Memory B cell (primary cell): Measurements from ENCODE around the gene FNBP1L.
A peak's percentile ranks its signal among the peaks of the same experiment; 100 is the strongest.

Experiments used
- ATAC-seq: fragments of 150-1000 bp; cut with Tn5 transposase; 2 replicates; pipeline ENCODE4 v1.10.0; 2021; ENCODE audit warnings: low read depth, mild to moderate bottlenecking, moderate library complexity
- DNase-seq, 2 donors: peaks; one replicate each; pipeline ENCODE4 v3.0.0; 2022; ENCODE audit warnings: low spot score in 2 of 2
- H3K27ac Mint-ChIP-seq: one replicate; pipeline ENCODE4 v1.8.0; 2022; ENCODE audit warnings: mild to moderate bottlenecking, moderate library complexity, mixed read lengths
- H3K27me3 Mint-ChIP-seq: one replicate; pipeline ENCODE4 v1.8.0; 2022; ENCODE audit warnings: mixed read lengths
- H3K36me3 Mint-ChIP-seq: one replicate; pipeline ENCODE4 v1.8.0; 2022; ENCODE audit warnings: mild to moderate bottlenecking, mixed read lengths
- H3K4me1 Mint-ChIP-seq: one replicate; pipeline ENCODE4 v1.8.0; 2022; ENCODE audit warnings: mixed read lengths
- H3K4me3 Mint-ChIP-seq: one replicate; pipeline ENCODE4 v1.8.0; 2022; ENCODE audit warnings: mild to moderate bottlenecking, moderate library complexity, mixed read lengths
- H3K9me3 Mint-ChIP-seq: one replicate; pipeline ENCODE4 v1.8.0; 2022; ENCODE audit warnings: mixed read lengths

Gene FNBP1L

DNA sequence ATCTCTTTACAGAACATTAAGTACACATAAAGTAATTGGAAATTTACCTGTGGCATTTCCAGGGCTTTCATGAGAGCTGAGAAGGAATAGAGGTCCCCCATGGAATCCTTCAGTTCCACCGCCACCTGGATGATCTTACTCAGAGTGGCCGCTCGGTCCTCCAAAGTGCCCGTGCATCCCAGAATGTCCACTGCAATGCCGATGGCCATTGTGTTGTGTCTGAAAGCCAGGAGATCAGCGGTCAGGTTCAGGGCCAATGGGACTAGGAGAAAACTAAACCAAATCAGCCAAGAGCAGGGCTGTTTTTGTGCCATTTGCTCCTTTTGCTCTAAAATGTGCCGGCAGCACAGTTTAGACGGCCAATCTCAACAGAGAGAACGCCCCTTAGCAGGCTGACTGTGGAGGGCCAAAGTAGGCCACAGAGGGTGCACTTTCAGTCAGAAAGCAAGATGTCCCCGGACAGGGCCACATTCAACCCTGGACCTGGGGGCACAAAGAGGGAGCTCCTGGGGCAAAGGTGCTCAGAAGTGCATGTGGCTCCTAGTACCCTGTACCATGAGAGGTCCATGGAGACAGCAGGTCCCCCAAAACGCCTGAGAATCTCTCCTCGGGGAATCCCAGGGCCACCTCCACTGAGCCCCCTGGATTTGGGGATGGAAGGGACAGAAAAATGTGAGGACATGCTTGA lies 123.8 kb downstream of the FNBP1L start:
- Mint-ChIP-seq H3K27me3 (no peaks in the 10 kb centered on the region), H3K9me3 (no peaks in the 10 kb centered on the region), H3K27ac (no peak overlapping the region), H3K4me1 (no peaks in the 10 kb centered on the region), H3K36me3 (peaks cover 27% of the 10 kb centered on the region), H3K4me3 (no peak overlapping the region)
- DNase-seq, result no peak
- ATAC-seq, result no peak

DNA sequence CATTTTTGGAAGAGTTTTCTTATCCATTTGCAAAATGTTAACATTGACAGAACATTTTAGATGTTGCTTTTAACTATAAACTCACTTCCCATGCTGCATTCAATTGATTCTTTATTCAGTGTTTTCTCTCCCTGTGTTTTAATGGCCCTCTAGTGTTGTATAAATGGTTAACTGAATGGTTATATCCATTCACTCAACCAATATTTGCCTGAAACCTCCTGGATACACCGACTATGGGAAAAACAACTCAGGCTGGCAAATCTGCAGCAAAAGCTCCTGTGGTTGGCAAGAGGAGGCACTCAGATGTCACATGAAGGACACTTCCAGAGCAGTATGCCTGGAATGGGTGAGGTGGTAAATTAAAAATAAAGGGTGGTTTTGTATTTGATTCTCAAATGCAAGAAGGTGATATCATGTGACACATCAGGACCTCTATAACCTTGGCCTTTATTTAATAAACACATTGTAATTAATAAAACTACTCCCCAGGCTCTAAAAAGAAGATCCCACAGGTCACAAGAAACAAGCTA lies 126.1 kb downstream of the FNBP1L start:
- ATAC-seq, result no peak
- no peak for DNase-seq
- Mint-ChIP-seq H3K36me3 (peaks cover 17% of the 10 kb centered on the region), H3K9me3 (no peaks in the 10 kb centered on the region), H3K27ac (peak overlapping the region; percentile 25), H3K4me3 (no peak overlapping the region), H3K27me3 (no peaks in the 10 kb centered on the region), H3K4me1 (no peaks in the 10 kb centered on the region)

DNA sequence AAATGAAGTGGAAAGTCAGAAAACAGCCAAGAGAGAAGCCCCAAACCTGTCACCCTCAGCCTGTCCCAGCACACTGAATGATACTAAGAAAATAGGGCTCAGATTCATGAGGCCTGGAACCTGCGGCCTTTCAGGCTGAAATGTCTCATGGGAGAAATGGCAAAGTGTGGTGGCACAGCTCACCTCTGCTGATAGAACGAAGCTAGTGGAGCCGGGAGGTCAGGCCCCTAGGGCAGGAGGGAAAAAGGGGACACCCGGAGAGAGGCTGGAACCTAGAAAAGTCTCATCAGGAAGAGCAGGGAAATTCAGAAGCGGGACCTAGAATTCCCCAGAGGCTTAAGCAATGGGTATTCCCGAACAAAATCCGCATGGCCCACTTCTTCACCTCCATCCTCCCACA lies 126.6 kb downstream of the FNBP1L start:
- Mint-ChIP-seq H3K4me1 (no peaks in the 10 kb centered on the region), H3K4me3 (no peak overlapping the region), H3K27ac (peak overlapping the region; percentile 25), H3K27me3 (no peaks in the 10 kb centered on the region), H3K36me3 (peaks cover 16% of the 10 kb centered on the region), H3K9me3 (no peaks in the 10 kb centered on the region)
- no peak for ATAC-seq
- DNase-seq, result no peak

DNA sequence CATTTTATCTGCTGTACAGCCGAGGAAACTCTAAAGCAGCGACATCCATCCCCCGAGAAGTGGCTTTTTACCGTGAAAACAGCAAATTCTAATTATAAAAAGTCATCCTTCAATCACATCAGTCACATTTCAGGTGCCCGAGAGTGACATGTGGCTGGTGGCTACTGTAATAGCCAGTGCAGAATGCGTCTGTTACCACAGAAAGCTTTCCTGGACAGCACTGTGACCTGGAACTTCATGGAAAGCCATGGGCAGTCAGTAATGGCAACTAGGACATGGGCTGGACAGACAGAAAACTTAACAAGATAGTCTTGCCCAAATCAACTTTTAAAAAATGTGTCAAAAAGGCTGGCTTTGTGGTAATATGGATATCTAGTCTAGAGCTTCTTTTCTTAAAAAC lies 127.1 kb downstream of the FNBP1L start:
- Mint-ChIP-seq H3K36me3 (peaks cover 16% of the 10 kb centered on the region), H3K9me3 (no peaks in the 10 kb centered on the region), H3K27ac (no peak overlapping the region), H3K4me1 (no peaks in the 10 kb centered on the region), H3K4me3 (no peak overlapping the region), H3K27me3 (no peaks in the 10 kb centered on the region)
- DNase-seq, result no peak
- ATAC-seq, result no peak

DNA sequence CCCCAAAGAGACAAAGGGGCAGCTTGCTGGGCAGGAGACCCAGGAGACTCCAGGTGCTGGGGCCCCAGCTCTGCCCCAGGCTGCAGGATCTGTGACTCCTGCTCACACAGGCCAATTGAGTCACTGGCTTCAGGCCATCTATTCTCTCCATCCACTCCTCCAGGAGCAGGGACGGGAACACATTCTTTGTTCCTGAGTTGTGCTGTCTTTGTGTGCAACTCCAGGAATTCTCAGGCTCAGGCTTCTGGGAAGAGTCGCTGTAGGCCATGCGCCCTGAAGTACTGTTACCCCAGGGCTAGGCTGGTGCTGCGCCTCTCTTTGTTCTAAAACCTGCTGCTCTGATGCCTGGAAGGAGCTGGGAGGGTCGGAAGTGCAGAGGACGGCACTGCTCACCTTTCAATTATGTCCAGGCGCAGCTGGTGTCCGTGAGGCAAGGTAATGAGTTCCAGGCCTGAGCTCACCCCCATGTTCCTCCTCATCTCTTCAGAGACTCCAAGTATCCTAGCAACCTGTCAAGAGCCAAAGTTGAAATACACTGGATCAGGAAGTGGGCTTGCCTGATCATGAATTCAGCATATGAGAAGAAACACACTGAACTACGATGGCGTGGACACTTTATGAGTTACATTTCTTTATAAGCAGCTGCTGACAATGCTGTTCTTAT lies 127.8 kb downstream of the FNBP1L start:
- H3K4me1 Mint-ChIP-seq, result no peaks in the 10 kb centered on the region
- H3K9me3 Mint-ChIP-seq, result no peaks in the 10 kb centered on the region
- ATAC-seq (no peak), DNase-seq (no peak)
- no peaks in the 10 kb centered on the region for H3K27me3 Mint-ChIP-seq
- no peak overlapping the region for H3K4me3 Mint-ChIP-seq
- H3K27ac Mint-ChIP-seq, result no peak overlapping the region
- H3K36me3 Mint-ChIP-seq, result peaks cover 16% of the 10 kb centered on the region

DNA sequence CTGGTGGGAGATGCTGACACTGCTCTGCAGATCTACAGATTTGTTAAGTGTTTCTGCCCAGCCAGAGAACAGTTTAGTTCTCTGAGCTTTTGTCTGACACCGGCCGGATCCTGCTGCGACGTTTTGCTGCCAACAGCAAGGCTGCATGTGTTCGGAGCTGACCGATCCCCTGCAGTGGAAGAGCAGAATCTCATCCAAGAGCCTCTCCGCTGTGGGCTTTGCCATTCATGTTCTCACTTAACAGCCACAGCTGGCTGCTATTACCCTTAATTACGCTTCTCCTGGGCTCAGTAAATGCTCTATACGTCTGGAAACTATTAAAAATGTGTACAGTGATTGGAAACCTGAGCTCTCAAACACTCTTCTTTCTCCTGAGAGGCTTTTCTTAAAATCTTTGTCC lies 128.4 kb downstream of the FNBP1L start:
- no peak for DNase-seq
- peaks cover 16% of the 10 kb centered on the region for H3K36me3 Mint-ChIP-seq

DNA sequence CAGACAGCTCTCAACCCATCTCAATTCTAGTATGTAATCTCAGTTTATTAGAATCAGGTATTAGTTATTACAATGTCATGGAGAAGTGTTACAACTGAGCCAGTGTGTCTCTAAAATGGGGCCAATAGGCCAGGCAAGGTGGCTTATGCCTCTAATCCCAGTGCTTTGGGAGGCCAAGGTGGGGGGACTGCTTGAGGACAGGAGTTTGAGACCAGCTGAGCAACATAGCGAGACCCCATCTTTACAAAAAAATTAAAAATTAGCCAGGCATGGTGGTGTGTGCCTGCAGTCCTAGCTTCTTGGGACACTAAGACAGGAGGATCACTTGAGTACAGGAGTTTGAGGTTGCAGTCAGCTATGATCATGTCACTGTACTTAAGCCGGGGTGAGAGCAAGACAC lies 128.8 kb downstream of the FNBP1L start:
- ATAC-seq, result no peak
- no peaks in the 10 kb centered on the region for H3K9me3 Mint-ChIP-seq
- H3K27me3 Mint-ChIP-seq, result no peaks in the 10 kb centered on the region
- peaks cover 16% of the 10 kb centered on the region for H3K36me3 Mint-ChIP-seq
- H3K27ac Mint-ChIP-seq, result peak overlapping the region; percentile 12
- no peak overlapping the region for H3K4me3 Mint-ChIP-seq
- DNase-seq, result no peak
- H3K4me1 Mint-ChIP-seq, result no peaks in the 10 kb centered on the region

More for the DNA sequence above, 128.4 kb downstream of the FNBP1L start:
- H3K4me1 Mint-ChIP-seq, result no peaks in the 10 kb centered on the region
- peak overlapping the region; percentile 12 for H3K27ac Mint-ChIP-seq
- ATAC-seq, result no peak
- H3K4me3 Mint-ChIP-seq, result no peak overlapping the region
- H3K9me3 Mint-ChIP-seq, result no peaks in the 10 kb centered on the region
- no peaks in the 10 kb centered on the region for H3K27me3 Mint-ChIP-seq

DNA sequence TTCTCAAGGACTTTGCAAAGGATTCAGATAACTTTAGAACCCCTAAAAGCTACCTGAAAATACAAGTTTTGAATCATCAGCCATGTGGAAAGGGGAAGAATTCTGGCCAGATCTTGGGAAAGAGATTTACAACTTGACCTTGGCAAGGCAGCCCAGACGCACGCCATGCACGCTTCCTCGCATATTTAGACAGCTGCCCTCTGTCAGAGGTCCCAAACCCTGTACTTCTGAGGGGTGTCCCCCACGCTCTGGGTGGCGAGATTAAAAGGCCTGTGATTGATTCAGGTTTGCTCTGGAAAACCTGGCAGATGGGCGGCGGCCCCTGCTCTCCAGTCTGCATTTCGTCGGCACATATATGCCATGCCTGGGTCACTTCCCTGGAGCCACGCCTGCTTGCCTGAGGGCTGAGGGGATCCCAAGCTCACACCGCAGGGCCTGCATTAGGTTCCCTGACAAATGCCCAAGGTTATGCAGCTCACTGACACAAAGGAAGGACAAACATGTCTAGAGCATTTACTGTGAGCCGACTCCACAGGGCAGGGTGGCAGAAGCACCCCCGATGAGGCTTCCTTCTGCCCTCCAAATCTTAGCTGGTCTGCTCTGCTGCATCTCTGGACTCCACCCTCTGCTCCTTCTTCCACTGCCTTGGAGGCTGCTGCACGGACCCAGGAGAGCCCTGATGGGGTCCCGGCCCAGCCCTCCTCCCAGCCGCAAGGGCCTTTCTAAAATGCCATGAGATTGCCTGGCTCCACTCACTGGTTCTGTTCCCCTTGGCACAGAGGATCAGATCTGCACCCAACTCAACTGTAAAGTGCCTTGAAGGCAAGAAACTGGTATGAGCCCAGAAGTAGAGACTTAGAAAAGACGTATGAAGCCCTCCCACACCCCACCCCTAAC lies 129.9 kb downstream of the FNBP1L start:
- Mint-ChIP-seq H3K9me3 (no peaks in the 10 kb centered on the region), H3K27ac (no peak overlapping the region), H3K27me3 (no peaks in the 10 kb centered on the region), H3K4me3 (no peak overlapping the region), H3K36me3 (peaks cover 13% of the 10 kb centered on the region), H3K4me1 (no peaks in the 10 kb centered on the region)
- no peak for ATAC-seq
- no peak for DNase-seq

DNA sequence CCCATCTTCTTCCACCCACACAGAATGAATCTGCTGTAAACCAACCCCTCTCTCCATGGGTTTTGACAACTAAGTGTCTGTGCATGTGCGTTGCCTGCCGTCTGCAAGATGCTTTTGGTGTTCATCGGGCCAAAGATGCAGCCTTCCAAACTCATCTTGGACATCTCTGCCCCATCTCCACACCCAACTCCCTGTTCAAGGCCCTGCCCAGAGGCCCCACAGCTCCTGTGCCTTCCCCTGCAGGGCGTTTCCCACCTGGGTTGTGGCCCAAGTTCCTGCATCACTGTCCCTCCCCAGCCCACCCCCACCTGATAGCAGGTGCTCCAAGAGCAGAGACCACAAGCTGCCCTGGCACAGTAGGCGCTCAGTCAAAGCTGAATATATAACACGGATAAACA lies 130.5 kb downstream of the FNBP1L start:
- ATAC-seq (no peak), DNase-seq (no peak)
- Mint-ChIP-seq H3K9me3 (no peaks in the 10 kb centered on the region), H3K4me1 (no peaks in the 10 kb centered on the region), H3K27ac (no peak overlapping the region), H3K36me3 (peaks cover 10% of the 10 kb centered on the region), H3K27me3 (no peaks in the 10 kb centered on the region), H3K4me3 (no peak overlapping the region)

DNA sequence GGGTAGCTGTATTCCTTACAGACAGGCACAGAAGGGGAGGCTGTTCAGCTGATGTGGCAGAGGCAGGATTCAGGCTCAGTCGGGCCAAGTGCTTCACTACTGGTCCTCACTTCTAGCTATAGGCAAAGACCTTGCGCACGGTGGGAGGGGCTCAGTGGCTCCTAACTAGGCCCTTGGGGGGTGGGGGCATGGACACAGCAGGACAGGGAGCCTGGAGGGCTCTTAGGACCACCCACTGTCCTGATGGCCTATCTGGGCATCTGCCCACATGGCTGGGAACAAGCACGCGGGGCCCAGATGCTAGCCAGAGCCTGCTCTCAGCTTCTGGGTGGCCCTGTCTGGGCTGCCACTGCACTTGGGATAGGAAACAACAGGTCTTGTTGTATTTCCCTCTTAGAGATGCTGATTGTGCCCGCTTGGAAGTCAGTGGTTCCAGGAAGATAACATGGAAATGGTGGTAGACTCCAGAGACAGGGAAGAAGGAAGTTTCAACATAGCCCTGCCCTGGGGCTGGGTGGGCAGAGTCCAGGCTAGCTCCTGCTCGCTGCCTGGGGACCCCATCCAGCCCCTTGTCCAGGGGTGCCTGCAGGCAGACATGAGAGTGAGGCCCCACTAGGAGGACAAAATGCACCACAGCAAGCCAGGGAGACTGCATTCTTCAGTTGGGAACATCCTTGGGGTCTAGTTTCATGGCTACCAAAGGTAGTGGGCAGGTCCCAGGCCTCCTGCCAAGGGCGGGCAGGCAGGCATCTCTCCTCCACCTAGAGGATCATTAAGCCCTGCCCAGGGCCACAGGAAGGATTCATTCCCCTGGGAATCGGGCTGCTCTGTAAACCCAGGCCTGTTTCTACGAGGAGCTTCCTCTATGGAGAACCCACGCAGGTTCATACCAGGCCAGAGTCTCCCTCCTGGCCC lies 131.2 kb downstream of the FNBP1L start:
- Mint-ChIP-seq H3K36me3 (peaks cover 12% of the 10 kb centered on the region), H3K4me1 (no peaks in the 10 kb centered on the region), H3K27ac (no peak overlapping the region), H3K4me3 (no peak overlapping the region), H3K9me3 (no peaks in the 10 kb centered on the region), H3K27me3 (no peaks in the 10 kb centered on the region)
- no peak for ATAC-seq
- DNase-seq, result no peak

DNA sequence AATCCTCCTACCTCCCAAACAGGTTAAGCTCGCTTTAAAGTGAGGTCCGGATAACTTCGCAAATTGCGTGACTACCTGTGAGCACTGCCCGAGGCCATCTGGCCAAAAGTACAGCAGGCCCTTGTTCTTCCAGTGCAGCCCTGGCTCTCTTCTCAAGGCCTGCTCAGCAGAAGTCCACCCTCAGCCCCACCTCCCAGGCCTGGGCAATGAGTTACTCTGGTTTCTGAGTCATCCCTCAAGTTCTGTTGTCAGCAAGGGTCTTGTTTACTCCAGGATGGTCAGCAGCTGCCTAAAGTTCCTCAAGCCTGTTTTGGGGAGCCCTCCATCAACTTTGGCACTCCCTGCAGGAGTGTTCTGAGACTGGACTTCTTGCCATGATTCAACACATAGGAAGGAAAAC lies 132.0 kb downstream of the FNBP1L start:
- ATAC-seq (no peak), DNase-seq (no peak)
- peaks cover 9% of the 10 kb centered on the region for H3K36me3 Mint-ChIP-seq
- no peak overlapping the region for H3K4me3 Mint-ChIP-seq
- H3K27me3 Mint-ChIP-seq, result no peaks in the 10 kb centered on the region
- H3K9me3 Mint-ChIP-seq, result no peaks in the 10 kb centered on the region
- H3K27ac Mint-ChIP-seq, result no peak overlapping the region
- H3K4me1 Mint-ChIP-seq, result no peaks in the 10 kb centered on the region

DNA sequence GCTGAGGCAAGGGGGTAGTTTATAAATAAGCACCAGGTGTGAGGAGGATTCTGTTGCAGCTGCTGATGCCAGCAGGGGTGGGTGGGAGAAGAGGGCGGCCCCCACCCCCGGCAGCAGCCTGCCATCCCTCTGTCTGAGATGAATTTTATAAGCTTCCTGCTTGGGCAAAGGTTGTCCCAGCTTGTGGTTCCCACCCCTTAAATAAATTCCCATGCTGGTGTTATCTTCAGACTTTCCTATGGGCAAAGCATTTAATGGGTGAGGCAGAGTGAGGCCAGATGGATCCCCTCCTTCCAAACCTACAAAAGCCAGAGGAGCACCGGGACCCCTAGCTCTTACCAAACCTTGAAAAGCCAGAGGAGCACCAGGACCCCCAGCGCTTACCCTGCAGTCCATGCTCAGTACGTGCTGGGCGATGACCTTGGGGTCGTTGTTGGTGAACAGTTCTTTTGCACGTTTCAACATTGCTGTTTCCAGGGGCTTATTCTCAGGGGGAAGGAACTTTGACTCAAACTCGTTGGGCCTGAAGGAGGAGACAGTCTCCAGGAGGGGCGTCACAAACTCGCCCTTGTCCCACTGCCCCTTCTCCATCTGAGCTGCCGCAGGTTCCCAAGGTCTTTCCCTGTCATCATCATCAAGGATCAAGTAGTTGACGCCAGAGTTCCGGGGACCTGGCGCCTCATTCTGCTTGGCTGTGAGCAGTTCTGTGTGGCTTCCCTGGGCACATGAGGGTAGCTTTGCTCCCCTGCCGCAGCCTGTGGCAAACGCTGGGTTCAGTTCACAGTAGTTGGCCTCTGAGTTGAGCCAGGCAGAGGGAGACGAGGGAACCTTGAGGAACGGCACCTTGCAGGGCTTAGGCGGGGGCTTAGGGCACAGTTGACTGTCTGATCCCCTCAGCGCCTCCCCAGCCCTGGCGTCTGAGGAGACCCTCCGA lies 134.3 kb downstream of the FNBP1L start:
- Mint-ChIP-seq H3K36me3 (peaks cover 3% of the 10 kb centered on the region), H3K27ac (no peak overlapping the region), H3K4me3 (no peak overlapping the region), H3K27me3 (no peaks in the 10 kb centered on the region), H3K4me1 (no peaks in the 10 kb centered on the region), H3K9me3 (no peaks in the 10 kb centered on the region)
- ATAC-seq, result no peak
- DNase-seq, result no peak
